Liver (tissue), 9 donors: ENCODE measurements around the gene CPEB1. TPM values are rescaled to one million over a fixed set of nuclear protein-coding genes. Genes with fewer than 3 reads are reported as not detected.

Source experiments
- DNase-seq: peaks from one replicate; pipeline ENCODE4 v3.0.0-alpha.2; 2017; ENCODE audit warnings: low spot score
- H3K27ac ChIP-seq, 2 donors: one replicate each; pipeline ENCODE4 v1.7.0; 2013; ENCODE audit warnings: inconsistent platforms in 2 of 2, low read length in 2 of 2, control low read depth in 1 of 2, low read depth in 1 of 2, mild to moderate bottlenecking in 1 of 2
- H3K27me3 ChIP-seq, 4 donors: one replicate each; pipeline versions ENCODE4 v1.6.1 to v1.7.0; 2013; ENCODE audit warnings: low read length in 3 of 4, inconsistent platforms in 1 of 4, mild to moderate bottlenecking in 1 of 4, moderate library complexity in 1 of 4; ENCODE audit not compliant: control insufficient read depth in 4 of 4, insufficient read depth in 4 of 4
- H3K36me3 ChIP-seq, 4 donors: one replicate each; pipeline versions ENCODE4 v1.6.1 to v1.7.0; 2013; ENCODE audit warnings: low read length in 3 of 4, mild to moderate bottlenecking in 3 of 4, low read depth in 1 of 4, moderate library complexity in 1 of 4; ENCODE audit not compliant: control insufficient read depth in 4 of 4, insufficient read depth in 3 of 4
- H3K4me1 ChIP-seq, 4 donors: one replicate each; pipeline versions ENCODE4 v1.6.1 to v1.7.0; 2013; ENCODE audit warnings: low read length in 3 of 4, mild to moderate bottlenecking in 3 of 4, moderate library complexity in 1 of 4; ENCODE audit not compliant: control insufficient read depth in 4 of 4, insufficient read depth in 4 of 4
- H3K4me3 ChIP-seq, 3 donors: one replicate each; pipeline versions ENCODE4 v1.6.1 to v1.7.0; 2013; ENCODE audit warnings: low read length in 3 of 3, control low read depth in 1 of 3, low read depth in 1 of 3, mild to moderate bottlenecking in 1 of 3
- H3K9ac ChIP-seq, 2 donors: one replicate each; pipeline ENCODE4 v1.7.0; 2013; ENCODE audit warnings: low read length in 2 of 2, mild to moderate bottlenecking in 2 of 2, moderate library complexity in 2 of 2, control low read depth in 1 of 2, low read depth in 1 of 2
- H3K9me3 ChIP-seq, 4 donors: one replicate each; pipeline versions ENCODE4 v1.6.1 to v1.7.0; 2013; ENCODE audit warnings: low read length in 3 of 4; ENCODE audit not compliant: control insufficient read depth in 4 of 4
- ATF3 ChIP-seq: IDR thresholded peaks from 2 replicates; pipeline ENCODE4 v1.6.1; 2016; ENCODE audit warnings: antibody characterized with exemption
- CTCF ChIP-seq: fragments of 150-350 bp; IDR thresholded peaks from 2 replicates; pipeline ENCODE4 v1.5.1; 2017; ENCODE audit warnings: improper control_type of control experiment, low read depth, low read length; ENCODE audit not compliant: missing input control
- EGR1 ChIP-seq, 2 donors: IDR thresholded peaks; 2 replicates each; pipeline ENCODE4 v1.6.1; 2016 to 2018; ENCODE audit warnings: antibody characterized with exemption in 2 of 2, low read depth in 2 of 2
- FOXA1 ChIP-seq: IDR thresholded peaks from 2 replicates; pipeline ENCODE4 v1.6.1; 2016; ENCODE audit warnings: antibody characterized with exemption
- FOXA2 ChIP-seq: IDR thresholded peaks from 2 replicates; pipeline ENCODE4 v1.6.1; 2016; ENCODE audit warnings: antibody characterized with exemption
- HNF4A ChIP-seq, 2 donors: conservative IDR thresholded peaks; 2 replicates each; pipeline ENCODE4 v1.6.1; 2016; ENCODE audit warnings: antibody characterized with exemption in 2 of 2, mild to moderate bottlenecking in 2 of 2
- HNF4G ChIP-seq: IDR thresholded peaks from 2 replicates; pipeline ENCODE4 v1.6.1; 2016; ENCODE audit warnings: antibody characterized with exemption
- JUND ChIP-seq, 2 donors: IDR thresholded peaks; 2 replicates each; pipeline ENCODE4 v1.6.1; 2016; ENCODE audit warnings: antibody characterized with exemption in 2 of 2
- MAX ChIP-seq: IDR thresholded peaks from 2 replicates; pipeline ENCODE4 v1.6.1; 2016; ENCODE audit warnings: antibody characterized with exemption
- REST ChIP-seq: IDR thresholded peaks from 2 replicates; pipeline ENCODE4 v1.6.1; 2016; ENCODE audit warnings: antibody characterized with exemption, mild to moderate bottlenecking
- RXRA ChIP-seq, 2 donors: IDR thresholded peaks; 2 replicates each; pipeline ENCODE4 v1.6.1; 2017 to 2018; ENCODE audit warnings: antibody characterized with exemption in 2 of 2, mild to moderate bottlenecking in 1 of 2
- SP1 ChIP-seq: IDR thresholded peaks from 2 replicates; pipeline ENCODE4 v1.6.1; 2018; ENCODE audit warnings: antibody characterized with exemption, mild to moderate bottlenecking
- TAF1 ChIP-seq: conservative IDR thresholded peaks from 2 replicates; pipeline ENCODE4 v1.6.1; 2016; ENCODE audit warnings: antibody characterized with exemption, mild to moderate bottlenecking
- YY1 ChIP-seq: IDR thresholded peaks from 2 replicates; pipeline ENCODE4 v1.6.1; 2016; ENCODE audit warnings: antibody characterized with exemption, mild to moderate bottlenecking
- ZBTB33 ChIP-seq: IDR thresholded peaks from 2 replicates; pipeline ENCODE4 v1.6.1; 2016; ENCODE audit warnings: antibody characterized with exemption
- WGBS: extraction: QIAGEN DNeasy Blood & Tissue Kit; methylation state at CpG from one replicate; pipeline ENCODE4 v1.1.7; 2013; 5-methylcytosine and 5-hydroxymethylcytosine counted together
- polyA plus RNA-seq, 2 donors: library from polyadenylated mRNA; stranded (reverse) in 1 of 2; unstranded in 1 of 2; fragments of 200-250 nt in 1 of 2; fragments of >200 nt in 1 of 2; fragmentation: Nextera tagmentation in 1 of 2; extraction: Ambion mirVana in 1 of 2; gene quantifications; one replicate each; pipeline versions ENCODE4 v1.2.1 to v1.2.3, GENCODE V29; 2013 to 2015
- total RNA-seq, 2 donors: library from RNA; depleted of rRNA; stranded (reverse); fragments of >200 nt; gene quantifications; one replicate each; pipeline ENCODE4 v1.2.3, GENCODE V29; 2014
- donor health status: healthy.
- donor health status: healthy.
- donor health status: healthy.
- donor health status: healthy.
- donor health status: healthy.

Gene CPEB1
- total and polyA plus RNA-seq, 4 donors = under 0.01 to 0.14 (median 0.05) TPM; not detected in 1

- 21% methylated on average over 2 of the region's 2 CpGs for WGBS
- no peak overlapping the region for H3K9ac ChIP-seq
- DNase-seq = no peak
- H3K27ac ChIP-seq = no peak overlapping the region
- TF ChIP-seq JUND (IDR thresholded peaks at IDR 0.05) (no peak), FOXA1 (no peak), TAF1 (no peak), MAX (no peak), HNF4A (conservative IDR thresholded peaks at IDR 0.05) (no peak), HNF4G (no peak), ATF3 (no peak), RXRA (IDR thresholded peaks at IDR 0.05) (no peak), EGR1 (IDR thresholded peaks at IDR 0.05; ENCODE audit: low read depth in 2 of 2) (no peak)
- no peaks in the 10 kb centered on the region for H3K9me3 ChIP-seq
- H3K36me3 ChIP-seq = no peaks in the 10 kb centered on the region
- H3K27me3 ChIP-seq = peaks cover 1 to 33% (median 17%) of the 10 kb centered on the region in 4 donors
- H3K4me1 ChIP-seq = no peaks in the 10 kb centered on the region
- H3K4me3 ChIP-seq = no peak overlapping the region
These were observed 5.9 kb downstream of the CPEB1 start for GRCh38 chr15:82641129-82641798.

GRCh38 chr15:82640672-82641071 is 6.5 kb downstream of the CPEB1 start:
- Histone ChIP-seq H3K4me1 (no peaks in the 10 kb centered on the region), H3K36me3 (no peaks in the 10 kb centered on the region), H3K9me3 (no peaks in the 10 kb centered on the region), H3K9ac (no peak overlapping the region), H3K4me3 (no peak overlapping the region), H3K27ac (no peak overlapping the region), H3K27me3 (peaks cover 0 to 29% (median 17%) of the 10 kb centered on the region in 4 donors)
- WGBS = 48% methylated on average over 3 of the region's 3 CpGs
- TF ChIP-seq HNF4A (conservative IDR thresholded peaks at IDR 0.05) (no peak), ZBTB33 (no peak)
- no peak for DNase-seq

GRCh38 chr15:82635798-82636197 is 11.4 kb downstream of the CPEB1 start:
- H3K36me3 ChIP-seq = no peaks in the 10 kb centered on the region
- no peak overlapping the region for H3K4me3 ChIP-seq
- peaks cover 3 to 21% (median 12%) of the 10 kb centered on the region in 4 donors for H3K27me3 ChIP-seq
- TF ChIP-seq FOXA2 = no peak
- TF ChIP-seq SP1 = no peak
- no peak for TF ChIP-seq YY1
- no peak for TF ChIP-seq REST
- TF ChIP-seq CTCF = no peak
- no peak for TF ChIP-seq RXRA (IDR thresholded peaks at IDR 0.05)
- no peak for TF ChIP-seq ATF3
- DNase-seq = no peak
- H3K9ac ChIP-seq = no peak overlapping the region
- no peaks in the 10 kb centered on the region for H3K4me1 ChIP-seq
- H3K9me3 ChIP-seq = no peaks in the 10 kb centered on the region
- 43% methylated on average over 2 of the region's 2 CpGs for WGBS
- no peak overlapping the region for H3K27ac ChIP-seq
